Stimulated activated CD4-positive, alpha-beta T cell treated with anti-CD3 and anti-CD28 coated beads, Interleukin-12 subunit alpha, Interleukin-12 subunit beta, amount 100 ng/mL, for 48 hours (primary cell): ENCODE results near the gene ARHGEF2.
A peak's percentile ranks its signal among the peaks of the same experiment; 100 is the strongest.
"Not testable (repeated sequence)": the region's sequence is repeated elsewhere in the genome, so short reads cannot be mapped to it uniquely, and the experiment has no call there.

Experiments
- DNase-seq, 3 donors: peaks; one replicate each; pipeline ENCODE4 v3.0.0-alpha.2; 2020; ENCODE audit warnings: low read depth in 2 of 3, low spot score in 1 of 3

ARHGEF2 gene

DNA sequence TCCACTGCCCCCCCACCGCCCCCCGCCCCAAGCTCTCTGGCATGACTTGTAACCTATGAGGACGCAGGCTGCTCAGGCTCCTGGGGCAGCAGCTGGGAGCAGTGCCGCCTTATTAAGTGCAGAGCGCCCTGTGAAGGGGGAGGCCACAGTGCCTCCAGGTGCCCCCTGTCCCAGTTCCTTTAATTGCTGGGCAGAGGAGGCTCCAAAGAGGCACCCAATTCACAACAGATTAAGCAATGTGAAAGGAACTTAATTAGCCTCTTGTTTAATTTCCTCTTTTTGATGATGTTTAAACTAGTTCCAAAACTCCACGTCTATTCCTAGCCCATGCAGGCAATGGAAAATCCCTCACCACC lies 33.9 kb downstream of the ARHGEF2 start:
- DNase-seq = no peak

DNA sequence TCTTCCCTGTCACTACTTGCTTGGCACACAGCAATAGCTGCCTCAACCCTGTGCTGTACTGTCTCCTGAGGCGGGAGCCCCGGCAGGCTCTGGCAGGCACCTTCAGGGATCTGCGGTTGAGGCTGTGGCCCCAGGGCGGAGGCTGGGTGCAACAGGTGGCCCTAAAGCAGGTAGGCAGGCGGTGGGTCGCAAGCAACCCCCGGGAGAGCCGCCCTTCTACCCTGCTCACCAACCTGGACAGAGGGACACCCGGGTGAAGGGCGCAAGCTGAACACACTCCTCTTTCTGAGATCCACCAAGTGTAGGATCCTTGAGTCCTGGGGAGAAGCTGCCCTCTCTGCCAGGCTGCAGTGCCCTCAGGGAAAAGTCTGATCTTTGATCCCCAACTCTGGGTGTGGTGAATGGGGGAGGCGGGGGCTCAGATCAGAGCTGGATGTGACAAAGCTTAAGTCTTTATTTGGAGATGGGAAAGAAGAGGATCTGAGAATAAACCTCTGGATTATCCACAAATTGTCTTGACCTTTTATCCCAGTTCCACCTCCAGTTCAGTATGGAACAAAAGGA lies 35.7 kb downstream of the ARHGEF2 start:
- no peak for DNase-seq

- DNase-seq = no peak
Observed at GRCh38 chr1:155941845-155942531, 36.4 kb downstream of the ARHGEF2 start.

DNA sequence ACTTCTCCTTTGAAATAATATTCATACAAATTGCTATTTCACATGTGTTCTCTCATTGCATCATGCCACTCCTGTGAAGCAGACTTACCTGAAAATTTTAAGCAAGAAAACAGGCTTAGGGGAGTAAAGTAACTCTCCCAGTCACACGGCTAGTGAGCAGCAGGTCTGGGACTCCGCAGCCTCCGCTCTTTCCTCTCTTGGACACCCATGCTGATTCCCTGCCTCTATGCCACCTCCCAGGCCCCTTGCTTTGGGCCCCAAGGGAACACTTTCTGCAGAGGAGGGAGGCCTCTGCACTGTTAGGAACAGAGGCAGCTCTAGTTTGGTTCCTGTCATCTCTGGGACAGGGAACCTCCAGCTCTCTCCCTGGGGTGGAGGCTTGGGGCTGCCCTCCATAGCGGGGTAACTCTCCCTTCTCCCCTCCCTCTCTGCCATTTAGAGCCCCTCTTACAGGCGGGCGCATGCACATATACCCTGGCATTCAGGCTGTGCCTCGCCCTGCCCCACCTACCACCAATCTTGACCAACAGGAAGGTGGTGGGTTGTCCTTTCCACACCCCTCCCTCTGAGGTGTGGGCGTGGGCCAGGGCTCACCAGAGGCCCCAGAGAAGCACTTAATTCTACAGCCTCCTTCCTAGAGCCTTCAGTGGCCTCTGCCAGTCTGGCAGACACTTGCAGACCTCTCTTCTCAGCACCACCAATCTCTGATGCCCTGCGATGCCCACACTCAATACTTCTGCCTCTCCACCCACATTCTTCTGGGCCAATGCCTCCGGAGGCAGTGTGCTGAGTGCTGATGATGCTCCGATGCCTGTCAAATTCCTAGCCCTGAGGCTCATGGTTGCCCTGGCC lies 37.1 kb downstream of the ARHGEF2 start, which contains the start of gene RXFP4:
Gene RXFP4, plus strand, starts transcription at position 646 of the 852 bp plus-strand sequence. Its CDS starts 72 bp downstream, at position 718.
- DNase-seq = no peak

- DNase-seq = no peak
Observed at GRCh38 chr1:155940482-155940992, 37.8 kb downstream of the ARHGEF2 start.

GRCh38 chr1:155938220-155938627 lies 40.1 kb downstream of the ARHGEF2 start:
- peak in 1 of 3 donors; percentile 41 for DNase-seq

- no peak for DNase-seq
Observed at GRCh38 chr1:155934936-155935590, 43.3 kb downstream of the ARHGEF2 start.

DNA sequence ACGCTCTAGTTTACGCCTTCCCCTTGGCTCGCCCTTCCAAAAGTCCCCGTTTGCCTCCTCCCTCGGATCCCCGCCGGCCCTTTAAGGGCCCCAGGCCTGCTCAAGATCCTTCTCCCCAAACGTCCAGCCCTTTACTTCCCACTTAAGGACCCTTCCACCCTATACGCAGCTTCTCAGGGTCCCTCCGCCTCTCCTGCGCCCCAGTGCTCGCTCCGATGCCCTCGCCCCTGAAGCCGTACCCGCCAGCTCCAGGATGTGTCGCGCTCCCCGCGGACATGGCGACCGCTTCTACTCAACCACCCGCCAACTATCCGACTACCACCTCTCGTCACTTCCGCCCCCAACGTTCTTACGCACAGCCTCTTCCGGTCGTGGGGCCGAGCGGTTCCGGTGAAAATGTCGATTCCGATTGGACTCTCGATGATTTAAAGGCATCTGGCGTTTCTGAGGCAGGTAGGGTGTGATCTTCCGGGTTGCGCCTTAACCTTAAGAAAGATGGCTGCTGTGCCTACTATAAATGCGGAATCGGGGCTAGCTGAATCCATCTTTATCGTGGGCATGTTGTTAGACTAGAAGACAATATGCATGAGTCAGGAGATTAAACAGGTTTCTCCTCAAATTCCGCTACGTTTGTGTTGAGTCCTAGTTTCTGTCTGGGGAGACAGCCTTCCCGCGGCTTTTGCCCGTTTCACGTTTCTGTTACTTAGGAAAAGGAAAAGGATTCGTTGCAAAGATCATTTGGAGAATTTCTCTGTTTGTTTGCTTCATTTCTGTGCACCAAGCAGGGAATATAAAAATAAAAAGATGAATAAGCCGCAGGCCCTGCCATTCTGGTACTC lies 44.0 kb downstream of the ARHGEF2 start, which contains the start of gene KHDC4:
Gene KHDC4, minus strand, starts transcription at position 317 of the 839 bp plus-strand sequence. Its CDS starts 40 bp downstream, at position 277.
- DNase-seq = peak; percentile 88 to 91 (median 89)

GRCh38 chr1:155933591-155934096 lies 44.7 kb downstream of the ARHGEF2 start:
- DNase-seq = no peak

GRCh38 chr1:155932487-155932886 lies 45.9 kb downstream of the ARHGEF2 start:
- no peak for DNase-seq

DNA sequence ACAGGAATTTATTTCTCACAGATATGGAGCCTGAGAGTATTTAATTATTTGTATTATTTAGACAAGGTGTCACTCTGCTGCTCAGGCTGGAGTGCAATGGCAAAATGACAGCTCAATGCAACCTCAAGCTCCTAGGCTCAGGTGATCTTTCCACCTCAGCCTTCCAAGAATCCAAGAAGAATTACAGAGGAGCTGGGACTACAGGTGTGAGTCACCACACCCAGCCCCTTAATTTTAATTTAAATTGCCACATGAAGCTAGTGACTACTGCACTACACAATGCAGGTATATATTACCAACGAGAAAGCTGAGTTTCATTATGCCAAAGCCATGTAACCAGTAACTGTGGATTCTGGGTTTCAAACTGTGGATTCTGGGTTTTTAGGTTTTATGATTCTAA lies 46.3 kb downstream of the ARHGEF2 start:
- no peak for DNase-seq

DNA sequence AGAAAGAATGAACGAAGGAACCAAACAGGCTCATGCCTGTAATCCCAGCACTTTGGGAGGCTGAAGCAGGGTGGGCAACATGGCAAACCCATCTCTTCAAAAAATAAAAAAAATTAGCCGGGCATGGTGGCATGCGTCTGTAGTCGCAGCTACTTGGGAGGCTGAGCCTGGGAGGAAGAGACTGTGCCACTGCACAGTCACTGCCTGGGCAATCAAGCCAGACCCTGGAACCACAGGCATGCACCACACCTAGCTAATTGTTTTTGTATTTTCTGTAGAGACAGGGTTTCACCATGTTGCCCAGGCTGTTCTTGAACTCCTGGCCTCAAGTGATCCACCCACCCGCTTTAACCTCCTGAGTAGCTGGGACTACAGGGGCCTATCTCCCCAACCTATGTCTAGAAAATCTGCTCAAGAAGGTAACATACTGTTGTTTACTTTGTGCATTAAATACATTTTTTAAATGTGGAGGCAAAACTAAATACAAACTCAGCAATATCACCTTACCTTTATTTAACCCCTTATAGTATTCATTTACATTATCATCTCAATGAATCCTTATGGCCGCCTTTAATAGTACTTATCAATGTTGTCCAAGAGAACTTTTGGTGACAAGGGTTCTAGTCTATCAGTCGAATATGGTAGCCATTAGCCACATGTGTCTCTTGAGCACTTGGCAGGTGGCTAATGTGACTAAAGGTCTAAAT lies 46.9 kb downstream of the ARHGEF2 start:
- no peak for DNase-seq

GRCh38 chr1:155930725-155931124 lies 47.6 kb downstream of the ARHGEF2 start:
- not testable (repeated sequence) for DNase-seq

GRCh38 chr1:155929057-155929456 lies 49.3 kb downstream of the ARHGEF2 start:
- DNase-seq = no peak

DNA sequence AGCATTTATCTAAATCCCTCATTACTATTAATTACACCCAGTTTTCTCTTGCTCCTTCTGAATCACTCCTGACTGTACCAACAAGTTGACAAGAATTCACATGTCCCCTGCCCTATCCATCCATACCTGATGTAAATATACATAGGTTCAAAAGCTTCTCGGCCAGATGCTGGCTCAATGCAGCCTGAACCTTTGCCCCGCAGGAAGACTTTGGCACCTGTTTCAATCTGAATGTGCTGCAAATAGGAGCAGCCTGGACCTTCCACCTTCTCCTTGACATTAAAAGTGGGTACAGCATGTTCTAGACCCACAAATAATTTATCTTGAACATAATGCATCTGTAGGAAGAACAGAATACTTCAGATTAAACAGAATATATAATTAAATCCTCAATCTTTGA lies 52.8 kb downstream of the ARHGEF2 start:
- DNase-seq = no peak

- no peak for DNase-seq
Observed at GRCh38 chr1:155920717-155921116, 57.6 kb downstream of the ARHGEF2 start.

GRCh38 chr1:155919801-155920200 lies 58.5 kb downstream of the ARHGEF2 start:
- no peak for DNase-seq

GRCh38 chr1:155918660-155919059 lies 59.7 kb downstream of the ARHGEF2 start:
- DNase-seq = no peak

DNA sequence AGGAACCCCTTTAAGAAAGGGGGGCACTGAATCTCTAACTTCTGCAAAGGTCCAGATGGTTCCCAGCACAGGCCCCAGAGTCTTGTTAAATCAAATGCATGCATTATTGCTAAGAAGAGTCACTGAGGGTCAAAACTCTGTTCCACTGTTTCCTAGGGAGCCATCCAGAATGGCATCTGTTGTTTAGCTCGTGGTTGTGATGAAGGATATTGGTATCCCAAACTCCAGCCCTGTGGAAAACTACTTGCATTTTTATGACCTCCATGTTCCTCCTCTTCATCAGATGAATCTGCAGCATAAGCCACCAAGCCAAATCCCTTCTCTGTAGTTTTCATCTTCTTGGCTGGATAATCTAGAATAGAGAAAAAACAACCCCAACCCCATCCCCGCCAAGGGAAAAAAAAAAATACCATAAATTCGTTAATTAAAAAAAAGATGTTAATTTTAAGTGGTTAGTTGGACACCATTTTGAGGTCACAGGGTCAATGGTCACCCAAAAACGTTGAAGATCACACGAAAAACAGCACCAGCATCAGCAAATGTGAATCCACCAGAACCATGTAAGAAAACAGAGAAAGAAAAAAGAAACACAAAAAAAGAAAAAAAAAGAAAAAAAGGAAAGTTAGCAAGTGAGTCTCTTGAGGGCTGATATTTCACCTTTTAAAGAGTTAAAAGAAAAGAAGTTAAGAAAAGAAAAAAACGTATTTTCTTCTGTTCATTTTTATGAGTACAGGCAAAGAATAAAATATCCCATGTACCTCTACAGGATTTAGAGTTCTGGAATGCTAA lies 64.2 kb downstream of the ARHGEF2 start:
- no peak for DNase-seq
